GM19238 (cell line): ENCODE results near the gene CFAP52.
"Not testable (repeated sequence)": the region's sequence is repeated elsewhere in the genome, so short reads cannot be mapped to it uniquely, and the experiment has no call there.

Experiments used
- DNase-seq: peaks from one replicate; pipeline ENCODE4 v3.0.0; 2011; ENCODE audit warnings: low spot score; ENCODE audit not compliant: insufficient read length

CFAP52 gene

DNA sequence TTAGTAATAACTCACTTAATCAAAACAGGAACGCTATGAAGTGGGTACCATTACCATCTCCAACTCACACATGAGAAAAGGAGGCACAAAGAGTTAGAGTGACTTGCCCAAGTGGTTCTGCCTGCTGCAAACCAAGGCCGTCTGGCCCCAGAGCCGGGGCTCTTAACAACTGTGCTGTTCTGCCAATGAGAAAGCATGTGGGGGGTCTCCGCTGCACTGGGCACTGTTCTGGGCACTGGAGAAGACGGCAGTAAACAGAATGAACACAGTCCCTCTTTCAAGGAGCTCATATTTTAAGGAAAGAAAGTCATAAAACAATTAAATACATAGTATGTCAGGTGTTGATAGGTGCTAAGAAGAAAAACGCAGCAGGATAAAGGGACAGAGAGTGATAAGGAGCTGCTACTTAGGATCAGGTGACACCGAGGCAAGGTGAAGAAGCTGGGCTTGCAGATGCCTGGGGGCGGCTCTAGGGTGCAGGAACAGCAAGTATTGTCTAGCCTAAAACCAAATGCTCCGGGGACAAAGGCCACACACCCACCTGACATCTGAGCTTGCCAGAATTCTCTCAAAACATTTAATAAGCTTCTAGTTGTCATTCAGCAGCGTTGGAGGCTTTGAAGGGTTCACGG, 7.4 kb upstream of the CFAP52 start:
- no peak for DNase-seq

DNA sequence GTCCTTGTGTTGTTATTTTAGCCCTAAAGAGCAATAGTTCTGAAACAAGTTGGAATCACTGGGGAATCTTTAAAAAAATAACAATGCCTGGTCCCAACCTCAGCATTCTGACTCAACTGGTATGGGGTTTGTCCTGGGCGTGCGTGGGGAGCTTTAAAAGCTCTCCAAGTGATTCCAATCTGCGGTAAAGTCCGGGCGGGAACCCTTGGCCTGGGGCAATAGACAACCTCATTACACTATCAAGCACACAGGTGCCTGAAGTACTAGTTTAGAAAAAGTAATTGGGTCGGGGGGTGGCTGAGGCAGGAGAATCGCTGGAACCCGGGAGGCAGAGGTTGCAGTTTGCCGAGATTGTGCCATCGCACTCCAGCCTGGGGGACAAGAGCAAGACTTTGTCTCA, 5.2 kb upstream of the CFAP52 start:
- no peak for DNase-seq

DNA sequence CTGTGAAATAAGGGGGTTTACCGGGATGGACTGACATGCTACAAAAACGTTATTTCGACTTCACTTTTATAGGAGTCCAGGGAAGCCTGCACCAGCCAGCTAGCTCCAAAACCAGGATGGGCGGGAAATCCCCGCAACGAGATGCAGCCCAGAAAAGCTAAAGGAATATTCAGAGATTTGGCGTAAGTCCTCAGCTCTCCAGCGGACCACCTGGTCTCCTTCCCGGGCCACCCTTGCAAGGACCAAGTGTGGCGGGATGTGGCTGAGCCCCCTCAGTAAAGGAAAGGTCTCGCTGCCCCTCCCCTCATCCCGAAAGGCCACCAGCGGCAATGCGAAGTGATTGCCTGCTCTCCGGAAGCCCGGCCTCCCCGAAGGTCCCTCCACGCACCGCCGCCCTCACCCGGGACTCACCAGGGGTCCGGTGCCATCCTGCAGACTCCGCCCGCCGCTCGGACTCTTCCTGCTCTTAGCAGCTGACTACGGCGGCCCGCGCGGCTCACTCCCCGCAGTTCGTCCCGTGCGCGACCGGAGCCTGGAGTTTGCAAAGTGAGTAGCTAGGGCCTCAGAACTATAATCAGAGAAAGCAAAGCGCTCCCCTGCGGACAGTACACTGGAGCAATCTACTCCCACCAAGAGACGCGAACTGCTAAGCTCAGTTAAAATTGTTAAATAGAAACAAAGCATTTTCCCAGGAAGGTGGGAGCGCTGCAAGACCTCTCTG, 901 bp upstream of the CFAP52 start, which contains the start of gene STX8:
STX8 (minus strand) TSS at position 440 of the 721 bp plus-strand sequence; CDS start at position 428, 12 bp downstream.
- DNase-seq: peak; percentile 72

DNA sequence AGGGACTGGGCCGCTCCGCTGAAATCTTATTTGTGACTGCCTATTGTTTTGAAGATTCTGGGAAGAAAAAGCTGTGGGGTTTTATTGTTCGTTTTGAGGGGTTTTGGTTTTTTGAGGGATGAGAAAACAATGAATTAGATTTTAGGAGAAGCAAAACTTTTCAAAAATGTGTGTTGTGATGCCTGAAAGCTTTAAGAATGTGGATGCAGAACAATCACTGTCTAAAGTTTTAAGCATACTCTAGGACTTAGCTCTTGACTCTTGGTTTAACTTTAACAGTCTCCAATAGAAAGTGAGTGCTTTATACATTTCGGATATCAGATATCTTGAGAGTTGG, 899 bp downstream of the CFAP52 start:
- DNase-seq: no peak

DNA sequence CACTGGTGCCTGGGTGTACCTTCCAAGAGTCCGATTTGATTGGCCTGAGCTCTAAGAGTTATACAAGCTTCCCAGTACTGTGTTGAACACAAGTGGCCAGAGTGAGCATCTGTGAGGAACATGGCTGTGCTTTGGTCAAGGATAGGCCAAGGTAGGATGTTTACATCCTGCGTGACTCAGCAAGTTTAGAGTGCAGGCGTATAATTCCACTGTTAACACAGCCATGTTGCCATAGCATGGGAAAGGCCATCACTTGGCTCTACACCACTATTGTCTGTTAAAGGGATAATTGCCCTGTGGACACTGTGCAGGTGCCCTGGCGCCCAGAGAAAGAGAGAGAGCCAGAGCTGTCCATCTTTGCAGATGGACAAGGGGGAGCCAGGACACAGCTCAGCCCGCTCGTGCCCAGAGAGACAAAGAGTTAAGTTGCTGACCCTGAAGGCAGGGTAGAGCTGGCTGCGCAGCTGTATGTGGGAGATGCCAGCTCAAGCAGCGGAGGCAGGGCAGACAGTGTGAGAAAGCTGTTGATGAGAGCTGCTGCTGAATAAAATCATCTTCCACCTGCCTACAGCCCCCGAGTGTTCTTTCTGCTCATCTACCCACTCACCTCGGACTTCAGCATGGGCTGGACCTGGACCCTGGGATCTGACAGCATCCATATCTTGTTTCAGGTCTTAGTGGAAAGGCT, 11.7 kb downstream of the CFAP52 start:
- DNase-seq: no peak

DNA sequence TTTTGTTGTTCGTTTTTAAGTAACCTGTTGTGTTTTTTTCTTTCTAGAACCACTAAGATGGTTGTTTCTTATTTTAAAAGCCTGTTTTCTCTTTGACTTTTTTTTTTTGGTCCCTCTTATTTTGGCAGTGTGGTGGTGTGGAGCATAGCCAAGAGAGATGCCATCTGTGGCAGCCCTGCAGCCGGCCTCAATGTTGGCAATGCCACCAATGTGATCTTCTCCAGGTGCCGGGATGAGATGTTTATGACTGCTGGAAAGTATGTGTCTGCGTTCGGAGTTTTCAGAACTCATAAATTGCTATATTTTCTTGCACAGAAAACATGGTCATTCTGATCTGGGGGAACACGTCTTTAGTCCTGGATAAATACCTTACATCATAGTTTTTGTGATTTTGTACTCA, 17.6 kb downstream of the CFAP52 start:
- DNase-seq: no peak

DNA sequence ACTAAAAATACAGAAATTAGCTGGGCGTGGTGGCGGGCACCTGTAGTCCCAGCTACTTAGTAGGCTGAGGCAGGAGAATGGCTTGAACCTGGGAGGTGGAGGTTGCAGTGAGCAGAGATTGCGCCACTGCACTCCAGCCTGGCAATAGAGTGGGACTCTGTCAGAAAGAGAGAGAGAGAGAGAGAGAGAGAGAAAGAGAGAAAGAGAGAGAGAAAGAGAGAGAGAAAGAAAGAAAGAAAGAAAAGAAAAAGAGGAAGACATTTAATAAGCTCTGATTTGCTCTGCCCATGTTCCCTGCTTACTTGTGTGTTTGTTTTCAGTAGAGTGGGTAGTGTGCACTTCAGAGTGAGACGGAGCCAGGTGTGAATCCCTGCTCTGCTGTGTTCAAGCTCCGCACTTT, 21.2 kb downstream of the CFAP52 start:
- DNase-seq: not testable (repeated sequence)

DNA sequence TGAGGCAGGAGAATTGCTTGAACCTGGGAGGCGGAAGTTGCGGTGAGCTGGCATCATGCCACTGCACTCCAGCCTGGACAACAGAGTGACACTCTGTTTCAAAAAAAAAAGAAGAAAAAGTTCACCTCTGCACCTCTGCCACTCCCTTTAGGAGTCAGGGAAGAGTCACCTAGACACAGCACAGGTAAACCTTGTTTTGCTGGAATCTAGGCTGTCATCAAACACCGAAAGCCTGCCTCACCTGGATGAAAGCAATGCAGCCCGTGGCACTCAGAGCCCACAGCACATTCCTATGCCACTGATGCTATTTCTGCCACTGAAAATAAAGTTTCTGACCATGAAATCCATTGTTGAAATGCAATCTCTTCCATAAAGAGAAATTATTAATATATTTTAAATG, 22.2 kb downstream of the CFAP52 start:
- DNase-seq: no peak

DNA sequence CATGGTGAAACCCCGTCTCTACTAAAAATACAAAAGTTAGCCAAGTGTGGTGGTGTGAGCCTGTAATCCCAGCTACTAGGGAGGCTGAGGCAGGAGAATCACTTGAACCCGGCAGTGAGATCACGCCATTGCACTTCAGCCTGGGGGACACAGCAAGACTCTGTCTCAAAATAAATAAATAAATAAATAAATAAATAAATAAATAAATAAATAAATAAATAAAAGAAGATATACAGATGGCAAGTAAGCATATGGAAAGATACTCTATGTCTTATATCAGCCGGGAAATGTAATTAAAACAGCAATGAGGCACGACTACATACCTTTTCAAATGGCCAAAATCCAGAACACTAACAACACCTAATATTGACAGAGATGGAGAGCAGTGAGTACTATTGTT, 28.1 kb downstream of the CFAP52 start:
- DNase-seq: not testable (repeated sequence)

DNA sequence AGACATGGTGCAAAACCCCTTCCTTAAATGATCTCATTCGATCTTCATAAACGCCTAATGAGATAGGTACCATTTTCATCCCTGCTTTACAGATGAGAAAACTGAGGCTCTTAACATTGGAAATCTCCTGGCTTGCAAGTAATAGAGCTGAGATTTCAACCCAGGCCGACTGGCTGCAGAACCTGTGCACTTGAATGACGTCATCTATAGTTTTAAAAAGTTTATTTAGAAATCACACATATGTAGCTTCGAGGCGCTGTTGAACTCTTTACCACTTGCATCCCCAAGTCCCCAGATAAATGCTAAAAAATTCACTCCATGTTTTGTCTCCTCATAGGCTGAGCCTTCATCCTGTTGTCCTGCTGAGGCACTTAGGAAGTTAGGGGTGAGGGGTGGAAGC, 30.0 kb downstream of the CFAP52 start:
- no peak for DNase-seq

DNA sequence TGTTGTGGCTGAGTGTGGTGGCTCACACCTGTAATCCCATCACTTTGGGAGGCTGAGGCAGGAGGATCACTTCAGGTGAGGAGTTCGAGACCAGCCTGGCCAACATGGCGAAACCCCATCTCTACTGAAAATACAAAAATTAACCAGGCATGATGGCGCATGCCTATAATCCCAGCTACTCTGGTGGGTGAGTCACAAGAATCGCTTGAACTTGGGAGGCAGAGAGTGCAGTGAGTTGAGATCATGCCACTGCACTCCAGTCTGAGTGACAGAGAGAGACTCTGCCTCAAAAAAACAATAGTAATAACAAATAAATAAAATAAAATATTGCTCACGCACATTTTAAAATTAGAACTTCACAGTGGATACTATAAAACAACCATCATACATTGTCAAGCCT, 30.6 kb downstream of the CFAP52 start:
- DNase-seq: not testable (repeated sequence)

DNA sequence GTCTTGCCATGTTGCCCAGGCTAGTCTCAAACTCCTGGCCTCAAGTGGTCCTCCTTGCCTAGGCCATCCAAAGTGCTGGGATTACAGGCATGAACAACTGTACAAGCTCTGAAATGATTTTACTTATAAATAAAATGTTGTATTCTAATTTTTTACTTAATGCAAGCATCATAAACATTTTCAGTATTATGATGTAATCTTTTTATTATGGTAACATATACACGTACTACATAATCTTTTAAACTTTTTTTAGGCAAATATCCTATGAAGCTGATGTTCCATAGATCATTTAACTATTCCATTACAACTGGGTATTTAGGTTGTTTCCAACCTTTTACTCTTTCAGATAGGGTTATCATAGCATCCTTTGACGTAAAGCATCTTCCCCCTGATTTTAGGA, 35.1 kb downstream of the CFAP52 start:
- DNase-seq: no peak

DNA sequence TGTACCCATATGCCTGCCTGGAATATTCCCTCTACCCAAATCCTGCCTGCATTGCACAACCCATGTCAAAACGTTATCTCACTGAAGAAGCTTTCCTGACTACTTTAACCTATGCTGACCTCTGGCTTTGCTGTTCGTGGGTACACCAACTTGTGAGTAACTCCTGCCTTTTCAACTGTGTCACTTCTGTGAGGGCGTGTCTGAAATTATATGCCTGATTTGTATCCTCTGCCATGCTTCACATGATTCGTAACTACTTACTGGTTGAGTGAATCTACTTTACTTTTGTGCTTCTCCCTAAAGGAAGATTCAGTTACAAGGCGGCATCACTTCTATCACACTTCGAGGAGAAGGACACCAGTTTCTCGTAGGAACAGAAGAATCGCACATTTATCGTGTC, 35.6 kb downstream of the CFAP52 start:
- no peak for DNase-seq

DNA sequence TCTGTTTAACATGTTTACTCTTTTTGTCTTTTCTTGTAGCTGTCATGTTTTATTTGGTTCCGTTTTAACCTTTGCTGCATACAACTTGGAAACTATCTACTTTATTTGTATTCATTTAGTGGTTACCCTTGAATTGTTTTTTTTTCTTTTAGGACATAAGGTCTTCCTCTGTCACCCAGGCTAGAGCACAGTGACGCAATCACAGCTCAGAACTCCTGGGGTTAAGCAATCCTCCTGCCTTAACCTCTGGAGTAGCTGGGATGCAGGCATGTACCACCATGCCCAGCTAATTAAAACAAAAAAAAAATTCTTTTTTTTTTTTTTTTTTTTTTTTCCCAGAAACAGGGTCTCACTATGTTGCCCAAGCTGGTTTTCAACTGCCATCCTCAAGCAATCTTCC, 39.0 kb downstream of the CFAP52 start:
- no peak for DNase-seq

DNA sequence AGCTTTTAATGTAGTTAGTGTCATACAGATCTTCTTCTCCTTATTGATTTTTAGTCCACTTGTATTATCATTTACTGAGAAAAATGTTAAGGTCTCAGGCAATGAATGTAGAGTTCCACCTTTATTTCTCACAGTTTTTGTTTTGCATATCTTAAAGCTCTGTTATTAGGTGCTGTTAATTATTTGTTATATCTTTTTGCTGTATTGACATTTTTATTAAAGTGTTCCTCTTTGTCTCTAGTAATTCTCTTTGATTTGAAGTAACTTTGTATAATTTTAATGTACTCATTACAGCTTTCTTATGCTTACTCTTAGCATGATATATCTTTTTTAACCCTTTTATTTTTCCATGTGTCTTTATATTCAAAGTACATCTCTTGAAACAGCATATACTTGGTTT, 46.5 kb downstream of the CFAP52 start:
- DNase-seq: no peak

DNA sequence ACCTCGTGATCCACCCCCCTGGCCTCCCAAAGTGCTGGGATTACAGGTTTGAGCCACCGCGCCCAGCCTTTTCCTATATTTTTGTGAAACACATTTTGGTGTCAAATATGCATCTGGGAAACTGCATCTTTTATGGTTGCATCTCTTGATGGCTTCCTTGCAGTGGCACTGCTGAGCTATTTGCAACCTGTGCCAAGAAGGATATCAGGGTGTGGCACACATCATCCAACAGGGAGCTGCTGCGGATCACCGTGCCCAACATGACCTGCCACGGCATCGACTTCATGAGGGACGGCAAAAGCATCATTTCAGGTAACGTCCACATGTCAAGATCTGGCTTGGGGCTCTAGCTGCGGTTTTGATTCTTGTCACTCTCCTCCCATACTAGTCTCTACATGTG, 52.1 kb downstream of the CFAP52 start:
- DNase-seq: no peak

DNA sequence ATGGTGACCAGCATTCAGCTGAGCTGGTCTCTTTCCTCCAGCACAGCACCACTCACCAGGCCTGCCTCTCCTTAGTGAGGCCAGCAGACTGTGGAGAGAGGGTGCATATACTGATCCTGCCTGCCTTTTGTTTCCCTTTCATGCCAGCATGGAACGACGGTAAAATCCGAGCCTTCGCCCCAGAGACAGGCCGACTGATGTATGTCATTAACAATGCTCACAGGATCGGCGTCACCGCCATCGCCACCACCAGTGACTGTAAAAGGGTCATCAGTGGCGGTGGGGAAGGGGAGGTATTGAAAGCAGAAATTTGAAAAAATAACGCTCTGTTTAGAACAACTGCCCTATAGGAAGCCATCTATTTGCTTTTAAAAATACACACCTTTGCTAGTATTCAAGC, 56.3 kb downstream of the CFAP52 start:
- DNase-seq: no peak

DNA sequence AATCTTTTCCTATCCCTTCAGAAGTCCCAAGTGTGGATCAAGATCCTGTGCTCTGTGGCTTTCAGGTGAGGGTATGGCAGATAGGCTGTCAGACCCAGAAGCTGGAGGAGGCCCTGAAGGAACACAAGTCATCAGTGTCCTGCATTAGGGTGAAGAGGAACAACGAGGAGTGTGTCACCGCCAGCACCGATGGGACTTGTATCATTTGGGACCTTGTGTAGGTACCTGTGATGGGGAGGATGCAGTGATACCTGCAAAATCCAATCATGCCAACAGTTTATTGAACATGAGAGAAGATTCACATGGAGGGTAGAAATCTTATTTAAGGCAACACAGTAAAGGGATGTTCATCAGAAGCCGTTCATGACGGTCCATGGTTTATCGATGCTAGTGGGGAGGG, 58.9 kb downstream of the CFAP52 start:
- DNase-seq: no peak

DNA sequence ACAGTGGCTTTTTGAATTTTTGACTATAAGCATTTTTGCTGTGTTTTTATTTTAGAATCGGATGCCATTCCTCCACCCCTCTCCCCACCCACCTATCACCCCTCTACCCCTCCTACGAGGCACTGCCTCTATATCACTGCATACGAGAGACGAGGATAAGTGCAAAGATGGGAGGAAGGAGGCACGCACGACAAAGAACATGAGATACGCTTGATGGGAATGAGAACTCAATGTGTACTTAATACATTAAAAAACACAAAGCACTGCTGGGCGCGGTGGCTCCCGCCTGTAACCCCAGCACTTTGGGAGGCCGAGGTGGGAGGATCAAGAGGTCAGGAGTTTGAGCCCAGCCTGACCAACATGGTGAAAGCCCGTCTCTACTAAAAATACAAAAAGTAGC, 60.1 kb downstream of the CFAP52 start:
- DNase-seq: no peak

DNA sequence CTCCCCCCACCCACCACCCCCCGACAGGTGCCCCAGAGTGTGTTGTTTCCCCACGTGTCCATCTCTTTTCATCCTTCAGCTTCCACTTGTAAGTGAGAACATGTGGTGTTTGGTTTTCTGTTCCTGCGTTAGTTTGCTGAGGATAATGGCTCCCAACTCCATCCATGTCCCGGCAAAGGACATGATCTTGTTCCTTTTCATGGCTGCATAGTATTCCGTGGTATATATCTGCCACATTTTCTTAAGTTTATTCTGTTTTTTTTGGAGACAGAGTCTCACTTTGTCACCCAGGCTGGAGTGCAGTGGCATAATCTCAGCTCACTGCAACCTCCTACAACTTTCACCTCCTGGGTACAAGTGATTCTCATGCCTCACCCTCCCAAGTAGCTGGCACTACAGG, 63.9 kb downstream of the CFAP52 start:
- not testable (repeated sequence) for DNase-seq

DNA sequence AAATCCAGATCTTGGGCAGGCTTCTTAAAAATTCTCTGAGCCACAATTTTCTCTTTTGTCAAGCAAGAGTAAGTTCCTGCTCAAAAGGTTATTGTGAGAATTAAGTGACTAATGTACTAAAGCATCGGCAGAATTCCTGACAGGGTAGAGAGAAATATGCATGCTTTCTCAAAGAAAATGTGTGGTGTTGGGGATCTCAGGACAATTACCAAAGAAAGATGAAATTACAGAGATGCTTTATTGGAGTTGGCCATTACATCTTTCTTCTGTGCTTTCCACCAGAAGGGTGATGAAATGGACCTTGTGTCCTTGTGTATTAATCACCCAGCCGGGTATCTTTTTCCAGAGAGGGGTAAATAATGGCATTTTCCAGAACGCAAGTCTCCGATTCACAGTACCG, 67.2 kb downstream of the CFAP52 start:
- DNase-seq: no peak

DNA sequence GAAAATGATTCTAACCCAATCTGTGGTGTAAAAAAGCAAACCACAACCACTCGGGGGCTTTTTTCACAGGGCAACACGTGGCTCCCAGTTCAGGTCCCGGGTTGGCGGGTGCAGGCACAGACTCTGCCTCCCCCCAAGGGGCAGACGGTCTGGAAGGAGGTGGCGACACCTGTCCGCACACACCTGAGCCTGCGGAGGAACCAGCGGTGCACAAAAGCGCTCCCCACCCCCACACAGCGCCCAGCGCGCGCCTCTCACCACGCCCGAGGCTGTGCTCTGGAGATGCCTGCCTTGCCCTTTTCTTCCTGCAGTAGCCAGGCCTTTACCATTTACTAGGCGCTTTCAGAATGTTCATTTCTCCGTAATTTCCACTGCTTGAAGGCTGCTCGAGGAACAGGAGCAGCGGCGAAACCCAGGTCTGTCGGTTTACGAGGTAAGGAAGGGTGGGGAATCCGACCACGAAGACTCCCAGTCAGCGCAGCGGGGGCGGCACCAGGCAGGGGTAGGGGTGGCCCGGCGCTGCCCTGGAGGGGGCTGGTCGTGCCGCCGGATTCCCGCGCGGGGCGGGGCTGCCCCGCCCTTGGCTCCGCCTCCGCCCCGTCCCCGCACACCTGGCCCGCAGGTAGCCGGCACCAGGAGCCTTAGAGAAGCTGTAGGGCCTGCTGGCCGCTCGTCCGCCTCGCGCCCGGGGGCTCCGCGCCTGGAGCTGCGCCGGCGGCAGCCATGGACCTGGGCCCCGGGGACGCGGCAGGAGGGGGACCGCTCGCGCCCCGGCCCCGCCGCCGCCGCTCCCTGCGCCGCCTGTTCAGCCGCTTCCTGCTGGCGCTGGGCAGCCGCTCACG, 68.7 kb downstream of the CFAP52 start, which contains the start of gene USP43:
USP43 (plus strand) TSS at position 608 of the 842 bp plus-strand sequence; CDS start at position 724, 116 bp downstream.
- DNase-seq: peak; percentile 22
